Fibroblast of the aortic adventitia (primary cell): ENCODE measurements around the gene CBLB. TPM values are rescaled to one million over a fixed set of nuclear protein-coding genes. Genes with fewer than 3 reads are reported as not detected.

Experiments used
- DNase-seq: peaks from one replicate; pipeline ENCODE4 v3.0.0-alpha.2; 2010; ENCODE audit warnings: low read depth
- H3K4me3 ChIP-seq: 2 replicates; pipeline ENCODE4 v1.5.1; 2011; ENCODE audit warnings: low read depth, mild to moderate bottlenecking, control low read depth, low read length, moderate library complexity
- total RNA-seq: library from RNA; depleted of rRNA; stranded (reverse); fragments of >200 nt; gene quantifications from 2 replicates; pipeline ENCODE4 v1.2.3, GENCODE V29; 2012; ENCODE audit warnings: low replicate concordance
- TF ChIP-seq, protein P1 (sequence below): IDR thresholded peaks from 2 replicates; pipeline ENCODE4 v1.5.1; 2011; ENCODE audit warnings: mild to moderate bottlenecking, low read length, control low read depth, inconsistent platforms; ENCODE audit not compliant: insufficient read depth

The CBLB gene
- total RNA-seq, 1 donor: 63.9 TPM

DNA sequence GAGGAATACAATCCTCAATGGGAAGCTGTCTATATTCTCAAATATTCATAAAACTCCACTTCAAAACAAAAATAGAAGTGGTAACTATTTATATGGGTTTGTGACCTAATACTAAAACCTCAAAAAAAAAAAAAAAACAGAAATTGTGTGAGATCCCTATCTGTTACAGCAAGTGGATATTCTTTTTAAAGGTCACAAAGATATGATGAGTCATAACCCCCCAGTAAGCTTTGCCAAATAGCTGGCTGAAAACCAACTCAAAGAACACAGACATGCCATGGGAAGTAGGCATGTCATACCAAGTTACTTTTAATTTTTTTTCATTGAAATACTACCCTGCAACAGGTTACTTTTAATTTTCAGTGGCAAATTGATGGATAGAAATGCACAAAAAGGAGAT, 62.5 kb downstream of the CBLB start:
- H3K4me3 ChIP-seq: no peak overlapping the region
- peak; percentile 65 for DNase-seq
- TF ChIP-seq, protein P1, sequence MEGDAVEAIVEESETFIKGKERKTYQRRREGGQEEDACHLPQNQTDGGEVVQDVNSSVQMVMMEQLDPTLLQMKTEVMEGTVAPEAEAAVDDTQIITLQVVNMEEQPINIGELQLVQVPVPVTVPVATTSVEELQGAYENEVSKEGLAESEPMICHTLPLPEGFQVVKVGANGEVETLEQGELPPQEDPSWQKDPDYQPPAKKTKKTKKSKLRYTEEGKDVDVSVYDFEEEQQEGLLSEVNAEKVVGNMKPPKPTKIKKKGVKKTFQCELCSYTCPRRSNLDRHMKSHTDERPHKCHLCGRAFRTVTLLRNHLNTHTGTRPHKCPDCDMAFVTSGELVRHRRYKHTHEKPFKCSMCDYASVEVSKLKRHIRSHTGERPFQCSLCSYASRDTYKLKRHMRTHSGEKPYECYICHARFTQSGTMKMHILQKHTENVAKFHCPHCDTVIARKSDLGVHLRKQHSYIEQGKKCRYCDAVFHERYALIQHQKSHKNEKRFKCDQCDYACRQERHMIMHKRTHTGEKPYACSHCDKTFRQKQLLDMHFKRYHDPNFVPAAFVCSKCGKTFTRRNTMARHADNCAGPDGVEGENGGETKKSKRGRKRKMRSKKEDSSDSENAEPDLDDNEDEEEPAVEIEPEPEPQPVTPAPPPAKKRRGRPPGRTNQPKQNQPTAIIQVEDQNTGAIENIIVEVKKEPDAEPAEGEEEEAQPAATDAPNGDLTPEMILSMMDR: no peak

DNA sequence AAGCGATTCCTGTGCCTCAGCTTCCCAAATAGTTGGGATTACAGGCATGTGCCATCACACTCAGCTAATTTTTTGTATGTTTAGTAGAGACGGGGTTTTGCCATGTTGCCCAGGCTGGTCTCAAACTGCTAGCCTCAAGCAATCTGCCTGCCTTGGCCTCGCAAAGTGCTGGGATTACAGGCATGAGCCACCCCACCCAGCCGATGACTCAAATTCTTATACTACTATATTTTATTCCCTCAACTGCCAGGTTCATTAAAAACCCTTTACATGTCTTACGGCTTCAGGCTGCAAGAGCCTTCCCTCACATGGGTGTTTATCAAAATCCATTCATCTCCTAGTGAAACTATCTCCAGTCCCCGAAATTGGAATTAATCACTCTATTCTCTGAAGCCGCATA, 63.4 kb downstream of the CBLB start:
- DNase-seq: no peak
- TF ChIP-seq, protein P1: no peak
- no peak overlapping the region for H3K4me3 ChIP-seq

DNA sequence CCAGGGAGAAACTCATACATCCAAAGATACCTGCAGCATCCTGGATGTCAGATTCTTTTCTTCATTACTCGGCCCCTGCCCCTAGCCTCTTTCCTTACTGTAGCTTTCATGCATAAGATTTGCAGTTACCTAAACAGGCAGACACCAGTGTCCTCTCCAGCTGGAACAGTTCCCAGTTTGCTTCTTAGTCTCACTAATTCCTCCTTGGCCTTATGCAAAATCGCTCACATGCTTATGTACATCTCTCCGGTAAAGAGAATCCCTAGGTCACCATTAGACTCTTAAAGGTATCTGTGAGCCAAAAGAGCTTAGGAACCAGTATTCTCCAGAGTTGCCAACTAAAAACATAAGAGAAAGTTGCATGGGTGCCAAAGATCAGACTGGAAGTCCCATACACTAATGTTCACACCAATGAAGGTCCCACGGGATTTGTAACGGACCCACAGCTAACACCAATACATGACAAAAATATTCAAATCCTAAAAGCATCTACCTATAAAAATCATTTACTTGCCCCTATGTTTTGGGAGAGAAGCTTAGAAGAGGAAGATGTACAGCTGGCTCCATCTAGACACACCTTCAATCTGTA, 66.6 kb downstream of the CBLB start:
- TF ChIP-seq, protein P1: no peak
- DNase-seq: no peak
- no peak overlapping the region for H3K4me3 ChIP-seq

DNA sequence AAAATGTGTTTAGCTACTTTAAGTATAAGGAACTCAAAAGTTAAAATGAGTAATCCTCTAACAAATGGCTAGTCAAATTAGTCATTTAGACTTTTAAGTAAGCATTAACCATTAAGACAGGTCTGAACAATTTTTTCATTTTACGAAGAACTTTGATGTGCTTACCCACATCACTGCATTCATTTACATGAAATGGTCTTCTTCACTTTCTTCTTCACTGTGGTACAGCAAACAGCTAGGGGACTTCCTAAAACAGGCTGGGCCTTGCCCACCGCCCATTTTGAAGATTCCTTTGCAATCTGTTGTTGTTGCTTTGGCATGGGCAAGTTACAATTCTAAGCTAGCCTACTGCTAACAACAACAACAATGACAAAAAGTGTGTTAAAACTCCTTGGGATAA, 67.4 kb downstream of the CBLB start:
- no peak for DNase-seq
- TF ChIP-seq, protein P1: no peak
- no peak overlapping the region for H3K4me3 ChIP-seq

DNA sequence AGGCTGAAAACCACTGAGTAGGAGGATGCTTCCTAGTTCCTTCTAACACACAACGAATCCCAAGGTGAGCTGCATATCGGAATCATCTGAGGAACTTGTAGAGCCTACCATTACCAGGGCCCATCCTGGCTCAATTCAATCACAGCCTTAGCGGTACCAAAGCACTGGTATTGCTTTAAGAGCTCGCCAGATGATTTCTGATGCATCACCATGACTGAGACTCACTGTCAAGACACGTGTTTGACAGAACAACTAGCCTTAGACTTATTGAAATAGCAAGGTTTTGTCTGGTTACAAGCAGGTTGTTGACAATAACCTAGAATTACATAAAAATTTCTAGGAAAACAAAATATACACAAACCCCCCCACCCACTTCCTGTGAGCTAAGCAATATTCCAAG, 68.5 kb downstream of the CBLB start:
- TF ChIP-seq, protein P1: no peak
- DNase-seq: no peak
- H3K4me3 ChIP-seq: no peak overlapping the region

DNA sequence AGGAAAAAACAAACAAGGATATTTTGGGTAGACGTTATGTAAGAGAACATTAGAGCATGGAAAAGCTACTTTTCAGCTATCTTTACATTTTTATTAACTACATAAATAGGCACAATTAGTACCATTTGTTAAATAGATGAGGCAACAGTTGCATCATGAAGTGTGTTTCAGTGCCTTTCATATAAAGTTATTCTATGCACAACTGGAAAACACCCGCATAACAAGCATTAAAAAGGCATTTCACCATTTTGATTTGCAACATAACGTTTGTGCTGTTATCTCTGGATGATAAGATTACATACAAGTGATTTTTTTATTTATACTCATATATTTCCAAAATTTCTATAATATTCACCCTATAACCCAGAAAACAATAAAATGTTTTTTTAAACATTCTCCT, 69.5 kb downstream of the CBLB start:
- no peak for DNase-seq
- TF ChIP-seq, protein P1: no peak
- H3K4me3 ChIP-seq: no peak overlapping the region

DNA sequence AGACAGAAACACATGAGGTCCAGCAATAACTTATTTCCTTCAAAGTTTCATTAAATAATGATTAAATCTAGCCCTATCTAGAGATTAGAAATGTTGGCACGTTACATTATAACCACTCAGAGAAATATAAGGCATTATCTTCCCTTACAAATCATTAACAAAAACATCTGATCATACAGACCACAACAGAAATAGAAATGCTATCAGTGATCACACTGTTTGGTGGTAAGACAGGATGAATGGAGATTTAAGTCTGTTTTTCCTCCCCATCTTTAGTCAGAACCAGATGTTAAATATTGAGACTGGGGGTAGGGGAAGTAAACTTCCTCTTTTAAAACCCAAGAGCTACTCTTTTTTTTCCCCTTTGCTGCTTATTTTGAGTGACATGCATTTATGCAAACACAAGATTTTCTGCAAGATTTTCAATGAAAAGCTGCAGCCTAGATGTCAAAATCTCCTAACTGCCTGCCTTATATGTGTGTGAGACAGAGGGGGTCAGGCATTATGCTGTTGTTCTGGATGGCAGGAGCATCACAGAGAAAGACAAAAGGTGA, 70.4 kb downstream of the CBLB start:
- TF ChIP-seq, protein P1: no peak
- DNase-seq: no peak
- no peak overlapping the region for H3K4me3 ChIP-seq
